ENCODE results near the gene ZW10. TPM values are rescaled to one million over a fixed set of nuclear protein-coding genes. Genes with fewer than 3 reads are reported as not detected.

Gene ZW10
- total RNA-seq, 2 donors from 2014 or later = 24.1 to 26.4 TPM

DNA sequence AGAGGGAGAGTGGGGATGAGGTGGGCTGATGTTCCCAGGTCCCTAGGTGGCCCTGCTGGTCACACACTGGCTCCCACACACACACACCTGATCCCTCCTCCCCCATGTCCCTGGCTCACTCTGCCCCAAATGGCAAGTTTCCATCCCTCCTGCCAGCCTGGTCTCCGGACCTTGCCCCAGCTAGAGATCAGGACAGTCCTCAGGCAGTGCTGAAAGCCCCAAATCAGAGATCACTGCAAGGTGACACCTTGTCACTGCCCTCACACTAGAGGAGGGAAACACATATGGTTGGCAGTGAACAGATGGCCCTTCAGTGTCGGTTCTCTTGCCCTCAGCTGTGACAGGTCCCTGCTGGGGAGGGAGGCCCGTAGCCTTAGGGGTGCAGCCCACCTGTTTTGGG is 75.0 kb downstream of the ZW10 start:
- TF ChIP-seq, protein P1, sequence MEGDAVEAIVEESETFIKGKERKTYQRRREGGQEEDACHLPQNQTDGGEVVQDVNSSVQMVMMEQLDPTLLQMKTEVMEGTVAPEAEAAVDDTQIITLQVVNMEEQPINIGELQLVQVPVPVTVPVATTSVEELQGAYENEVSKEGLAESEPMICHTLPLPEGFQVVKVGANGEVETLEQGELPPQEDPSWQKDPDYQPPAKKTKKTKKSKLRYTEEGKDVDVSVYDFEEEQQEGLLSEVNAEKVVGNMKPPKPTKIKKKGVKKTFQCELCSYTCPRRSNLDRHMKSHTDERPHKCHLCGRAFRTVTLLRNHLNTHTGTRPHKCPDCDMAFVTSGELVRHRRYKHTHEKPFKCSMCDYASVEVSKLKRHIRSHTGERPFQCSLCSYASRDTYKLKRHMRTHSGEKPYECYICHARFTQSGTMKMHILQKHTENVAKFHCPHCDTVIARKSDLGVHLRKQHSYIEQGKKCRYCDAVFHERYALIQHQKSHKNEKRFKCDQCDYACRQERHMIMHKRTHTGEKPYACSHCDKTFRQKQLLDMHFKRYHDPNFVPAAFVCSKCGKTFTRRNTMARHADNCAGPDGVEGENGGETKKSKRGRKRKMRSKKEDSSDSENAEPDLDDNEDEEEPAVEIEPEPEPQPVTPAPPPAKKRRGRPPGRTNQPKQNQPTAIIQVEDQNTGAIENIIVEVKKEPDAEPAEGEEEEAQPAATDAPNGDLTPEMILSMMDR (conservative IDR thresholded peaks at IDR 0.05) = no peak
- no peaks in the 10 kb centered on the region for H3K27me3 ChIP-seq (ENCODE audit: control insufficient read depth, insufficient read depth, low read length, poor library complexity, severe bottlenecking)
- H3K9ac ChIP-seq (ENCODE audit: extremely low read depth, low read length, poor library complexity, severe bottlenecking) = no peak overlapping the region
- H3K9me3 Mint-ChIP-seq = peaks cover 4% of the 10 kb centered on the region
- peaks cover 3% of the 10 kb centered on the region for H3K36me3 Mint-ChIP-seq (ENCODE audit: low read depth)
- no peak for DNase-seq
- no peaks in the 10 kb centered on the region for H3K27me3 Mint-ChIP-seq (ENCODE audit: insufficient read depth)
- WGBS, 2 experiments (ENCODE audit: insufficient coverage in 1 of 2, insufficient read length in 1 of 2) = 92 to 100% methylated on average over 1 to 3 of the region's 3 CpGs
- H3K27ac Mint-ChIP-seq = no peak overlapping the region
- no peak overlapping the region for H3K4me3 Mint-ChIP-seq
- H3K9me3 ChIP-seq (ENCODE audit: control insufficient read depth, low read length) = no peaks in the 10 kb centered on the region
- no peaks in the 10 kb centered on the region for H3K4me1 ChIP-seq (ENCODE audit: control insufficient read depth, insufficient read depth, low read length)
- H3K4me1 Mint-ChIP-seq = no peaks in the 10 kb centered on the region
- no peaks in the 10 kb centered on the region for H3K36me3 ChIP-seq (ENCODE audit: control insufficient read depth, insufficient read depth, low read length)
- H3K27ac ChIP-seq (ENCODE audit: low read depth, low read length) = no peak overlapping the region
- no peak overlapping the region for H3K4me3 ChIP-seq (ENCODE audit: low read length)

DNA sequence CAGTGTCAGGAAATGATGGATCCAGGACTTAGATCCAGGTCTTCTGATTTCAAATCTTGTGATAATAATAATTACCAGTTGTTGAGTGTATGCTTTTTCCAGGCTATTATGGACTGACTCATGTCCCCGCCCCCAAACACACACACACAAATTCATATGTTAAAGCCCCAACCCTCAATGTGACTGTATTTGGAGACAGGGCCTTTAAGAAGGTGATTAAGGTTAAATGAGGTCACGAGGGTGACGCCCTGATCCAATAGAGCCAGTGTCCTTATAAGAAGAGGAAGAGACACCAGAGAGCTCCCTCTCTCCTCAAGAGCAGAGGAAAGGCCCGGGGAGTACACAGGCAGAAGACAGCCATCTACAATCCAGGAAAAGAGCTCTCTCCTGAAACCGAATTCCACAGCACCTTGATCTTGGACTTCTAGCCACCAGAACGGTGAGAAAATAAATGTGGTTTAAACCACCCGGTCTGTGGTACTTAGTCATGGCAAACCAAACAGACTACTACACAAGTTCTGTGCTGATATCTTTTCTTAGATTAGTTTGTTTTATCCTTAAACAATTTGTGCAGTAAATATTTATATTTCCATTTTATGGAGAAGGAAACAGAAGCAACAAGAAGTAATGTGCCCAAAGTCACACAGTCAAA is 75.6 kb downstream of the ZW10 start:
- H3K4me3 ChIP-seq (ENCODE audit: low read length) = no peak overlapping the region
- no peaks in the 10 kb centered on the region for H3K27me3 ChIP-seq (ENCODE audit: control insufficient read depth, insufficient read depth, low read length, poor library complexity, severe bottlenecking)
- H3K27ac ChIP-seq (ENCODE audit: low read depth, low read length) = no peak overlapping the region
- Mint-ChIP-seq H3K9me3 (peaks cover 4% of the 10 kb centered on the region), H3K4me3 (no peak overlapping the region), H3K36me3 (ENCODE audit: low read depth) (peaks cover 3% of the 10 kb centered on the region), H3K4me1 (no peaks in the 10 kb centered on the region), H3K27me3 (ENCODE audit: insufficient read depth) (no peaks in the 10 kb centered on the region), H3K27ac (no peak overlapping the region)
- H3K4me1 ChIP-seq (ENCODE audit: control insufficient read depth, insufficient read depth, low read length) = no peaks in the 10 kb centered on the region
- no peaks in the 10 kb centered on the region for H3K36me3 ChIP-seq (ENCODE audit: control insufficient read depth, insufficient read depth, low read length)
- no peaks in the 10 kb centered on the region for H3K9me3 ChIP-seq (ENCODE audit: control insufficient read depth, low read length)
- DNase-seq = no peak
- WGBS, 2 experiments (ENCODE audit: insufficient coverage in 1 of 2, insufficient read length in 1 of 2) = 92 to 93% methylated on average over 4 to 6 of the region's 7 CpGs
- no peak overlapping the region for H3K9ac ChIP-seq (ENCODE audit: extremely low read depth, low read length, poor library complexity, severe bottlenecking)
- TF ChIP-seq, protein P1 (conservative IDR thresholded peaks at IDR 0.05) = no peak

GRCh38 chr11:113697111-113697510 is 76.4 kb downstream of the ZW10 start:
- H3K9me3 ChIP-seq (ENCODE audit: control insufficient read depth, low read length) = no peaks in the 10 kb centered on the region
- Mint-ChIP-seq H3K9me3 (peaks cover 2% of the 10 kb centered on the region), H3K4me1 (no peaks in the 10 kb centered on the region), H3K4me3 (no peak overlapping the region), H3K36me3 (ENCODE audit: low read depth) (peaks cover under 1% of the 10 kb centered on the region), H3K27me3 (ENCODE audit: insufficient read depth) (no peaks in the 10 kb centered on the region), H3K27ac (no peak overlapping the region)
- no peak overlapping the region for H3K9ac ChIP-seq (ENCODE audit: extremely low read depth, low read length, poor library complexity, severe bottlenecking)
- no peaks in the 10 kb centered on the region for H3K36me3 ChIP-seq (ENCODE audit: control insufficient read depth, insufficient read depth, low read length)
- no peak for DNase-seq
- no peak overlapping the region for H3K4me3 ChIP-seq (ENCODE audit: low read length)
- TF ChIP-seq, protein P1 (conservative IDR thresholded peaks at IDR 0.05) = no peak
- H3K27me3 ChIP-seq (ENCODE audit: control insufficient read depth, insufficient read depth, low read length, poor library complexity, severe bottlenecking) = no peaks in the 10 kb centered on the region
- H3K4me1 ChIP-seq (ENCODE audit: control insufficient read depth, insufficient read depth, low read length) = no peaks in the 10 kb centered on the region
- 88 to 100% methylated on average over 3 to 5 of the region's 5 CpGs for WGBS, 2 experiments (ENCODE audit: insufficient coverage in 1 of 2, insufficient read length in 1 of 2)
- no peak overlapping the region for H3K27ac ChIP-seq (ENCODE audit: low read depth, low read length)

All from endodermal cell (in vitro differentiated cells).